GM10248 (cell line): ENCODE data around the gene TULP1.
"Not testable (repeated sequence)": the region's sequence is repeated elsewhere in the genome, so short reads cannot be mapped to it uniquely, and the experiment has no call there.

Experiments used
- CTCF ChIA-PET: fragments of 300-600 bp; sonication (Branson Sonifier 250); formaldehyde crosslinking; extraction: SDS; loops from one replicate; lab custom pipeline; 2021; ENCODE audit warnings: antibody characterized with exemption; lab: Yijun Ruan, JAX
- POLR2A ChIA-PET: fragments of 350-650 bp; sonication (Branson Sonifier 250); formaldehyde crosslinking; extraction: SDS; loops from one replicate; lab custom pipeline; 2020; ENCODE audit warnings: antibody characterized with exemption; lab: Yijun Ruan, JAX
- DNase-seq: peaks from one replicate; pipeline ENCODE4 v3.0.0; 2012; ENCODE audit errors: extremely low spot score
- CTCF ChIP-seq: IDR thresholded peaks from 2 replicates; pipeline ENCODE4 v1.5.1; 2012; ENCODE audit warnings: mild to moderate bottlenecking, low read depth; ENCODE audit errors: extremely low read depth, missing control alignments, control extremely low read depth

TULP1 gene

GRCh38 chr6:35541836-35542235 lies 29.1 kb upstream of the TULP1 start:
- no peak for DNase-seq
- no peak for TF ChIP-seq CTCF
- ChIA-PET POLR2A (interaction anchor here (0.6 kb wide), 1 partner anchor 339 kb away, joined by 3 read pairs; no protein-coding TSS in a partner anchor), CTCF (interaction anchor here (1.1 kb wide), 1 partner anchor 216 kb away, joined by 4 read pairs; no protein-coding TSS in a partner anchor)

GRCh38 chr6:35539223-35539622 lies 26.5 kb upstream of the TULP1 start:
- CTCF ChIA-PET, result interaction anchor here (2.0 kb wide), 1 partner anchor 13 kb away, joined by 5 read pairs; no protein-coding TSS in a partner anchor
- POLR2A ChIA-PET, result no interaction called here
- TF ChIP-seq CTCF, result no peak
- no peak for DNase-seq

GRCh38 chr6:35535847-35536246 lies 23.2 kb upstream of the TULP1 start:
- CTCF ChIA-PET, result interaction anchor here (6.5 kb wide), 1 partner anchor 14 kb away, joined by 49 read pairs; no protein-coding TSS in a partner anchor
- POLR2A ChIA-PET, DNase-seq: not testable (repeated sequence)

GRCh38 chr6:35534407-35535170 lies 21.9 kb upstream of the TULP1 start:
- DNase-seq, result no peak
- ChIA-PET CTCF (interaction anchor here (6.5 kb wide), 1 partner anchor 13 kb away, joined by 49 read pairs; no protein-coding TSS in a partner anchor), POLR2A (no interaction called here)
- TF ChIP-seq CTCF, result no peak

GRCh38 chr6:35533981-35534380 lies 21.3 kb upstream of the TULP1 start:
- ChIA-PET CTCF (interaction anchor here (6.5 kb wide), 1 partner anchor 12 kb away, joined by 49 read pairs; no protein-coding TSS in a partner anchor), POLR2A (no interaction called here)
- no peak for TF ChIP-seq CTCF
- no peak for DNase-seq

GRCh38 chr6:35532126-35532525 lies 19.4 kb upstream of the TULP1 start:
- ChIA-PET POLR2A (no interaction called here), CTCF (interaction anchor here (0.7 to 6.5 kb wide), 6 partner anchors 11 to 563 kb away, joined by 3 to 49 read pairs (median 4); partner anchors contain the start of gene ARMC12)
- no peak for TF ChIP-seq CTCF
- DNase-seq, result no peak
